ENCODE results near the gene CCDC188. TPM values are rescaled to one million over a fixed set of nuclear protein-coding genes. Genes with fewer than 3 reads are reported as not detected.
A peak's percentile ranks its signal among the peaks of the same experiment; 100 is the strongest.

Gene CCDC188
- total and polyA plus RNA-seq, 4 donors = 0.63 to 4.0 (median 1.4) TPM

- DNase-seq (peak; percentile 19 to 47 (median 36)), ATAC-seq (ENCODE audit: insufficient read depth, low FRiP score) (peak; percentile 3)
- Histone ChIP-seq H3K27ac (ENCODE audit: low read depth in 1 of 2, low read length in 1 of 2) (no peak overlapping the region), H3K27me3 (ENCODE audit: control insufficient read depth in 3 of 3, insufficient read depth in 3 of 3, low read length in 2 of 3) (no peaks in the 10 kb centered on the region), H3K9me3 (ENCODE audit: control insufficient read depth in 4 of 4, insufficient read depth in 3 of 4, low read length in 3 of 4) (no peaks in the 10 kb centered on the region), H3K4me3 (no peak overlapping the region), H3K36me3 (ENCODE audit: control insufficient read depth in 4 of 4, insufficient read depth in 4 of 4, low read length in 4 of 4) (no peaks in the 10 kb centered on the region), H3K9ac (ENCODE audit: insufficient read depth in 1 of 2, low read length in 2 of 2) (no peak overlapping the region), H3K4me1 (ENCODE audit: control insufficient read depth in 5 of 5, insufficient read depth in 5 of 5, low read length in 5 of 5) (no peaks in the 10 kb centered on the region)
- TF ChIP-seq CTCF (IDR thresholded peaks at IDR 0.05; ENCODE audit: control extremely low read depth, extremely low read depth) = no peak
- 39 to 46% methylated on average over 28 to 30 of the region's 30 CpGs for WGBS, 2 donors
These were observed 4.6 kb upstream of the CCDC188 start for GRCh38 chr22:20155330-20156041.

GRCh38 chr22:20154602-20155187, 3.8 kb upstream of the CCDC188 start:
- ATAC-seq (ENCODE audit: insufficient read depth, low FRiP score) = no peak
- no peaks in the 10 kb centered on the region for H3K9me3 ChIP-seq (ENCODE audit: control insufficient read depth in 4 of 4, insufficient read depth in 3 of 4, low read length in 3 of 4)
- no peak overlapping the region for H3K9ac ChIP-seq (ENCODE audit: insufficient read depth in 1 of 2, low read length in 2 of 2)
- H3K36me3 ChIP-seq (ENCODE audit: control insufficient read depth in 4 of 4, insufficient read depth in 4 of 4, low read length in 4 of 4) = no peaks in the 10 kb centered on the region
- no peaks in the 10 kb centered on the region for H3K27me3 ChIP-seq (ENCODE audit: control insufficient read depth in 3 of 3, insufficient read depth in 3 of 3, low read length in 2 of 3)
- H3K4me3 ChIP-seq = no peak overlapping the region
- H3K27ac ChIP-seq (ENCODE audit: low read depth in 1 of 2, low read length in 1 of 2) = no peak overlapping the region
- DNase-seq = no peak
- no peaks in the 10 kb centered on the region for H3K4me1 ChIP-seq (ENCODE audit: control insufficient read depth in 5 of 5, insufficient read depth in 5 of 5, low read length in 5 of 5)
- TF ChIP-seq CTCF (IDR thresholded peaks at IDR 0.05; ENCODE audit: control extremely low read depth, extremely low read depth) = no peak
- WGBS, 2 donors = 49 to 67% methylated on average over 14 of the region's 14 CpGs

GRCh38 chr22:20153945-20154344, 3.1 kb upstream of the CCDC188 start:
- H3K27me3 ChIP-seq (ENCODE audit: control insufficient read depth in 3 of 3, insufficient read depth in 3 of 3, low read length in 2 of 3) = no peaks in the 10 kb centered on the region

More at GRCh38 chr22:20153945-20154344, 3.1 kb upstream of the CCDC188 start:
- H3K4me3 ChIP-seq = no peak overlapping the region
- no peaks in the 10 kb centered on the region for H3K9me3 ChIP-seq (ENCODE audit: control insufficient read depth in 4 of 4, insufficient read depth in 3 of 4, low read length in 3 of 4)
- H3K9ac ChIP-seq (ENCODE audit: insufficient read depth in 1 of 2, low read length in 2 of 2) = no peak overlapping the region
- 67 to 75% methylated on average over 16 of the region's 16 CpGs for WGBS, 2 donors
- H3K4me1 ChIP-seq (ENCODE audit: control insufficient read depth in 5 of 5, insufficient read depth in 5 of 5, low read length in 5 of 5) = no peaks in the 10 kb centered on the region
- H3K27ac ChIP-seq (ENCODE audit: low read depth in 1 of 2, low read length in 1 of 2) = no peak overlapping the region
- peak in 1 of 3 donors; percentile 15 for DNase-seq
- no peaks in the 10 kb centered on the region for H3K36me3 ChIP-seq (ENCODE audit: control insufficient read depth in 4 of 4, insufficient read depth in 4 of 4, low read length in 4 of 4)
- no peak for ATAC-seq (ENCODE audit: insufficient read depth, low FRiP score)
- TF ChIP-seq CTCF (IDR thresholded peaks at IDR 0.05; ENCODE audit: control extremely low read depth, extremely low read depth) = no peak
